Coronary artery (tissue), 2 donors: Measurements from ENCODE around the gene TMEM126A.
"Not testable (repeated sequence)": the region's sequence is repeated elsewhere in the genome, so short reads cannot be mapped to it uniquely, and the experiment has no call there.

ENCODE experiments used
- DNase-seq: peaks from one replicate; pipeline ENCODE4 v3.0.0-alpha.2; 2017; ENCODE audit warnings: low spot score
- H3K27ac ChIP-seq, 2 donors: fragments of 200-600 bp; sonication (generic); one replicate each; pipeline ENCODE4 v1.5.1; 2016 to 2019
- H3K4me3 ChIP-seq: fragments of 200-600 bp; sonication (generic); 2 replicates; pipeline ENCODE4 v1.5.1; 2016; ENCODE audit warnings: mild to moderate bottlenecking, moderate library complexity
- TF ChIP-seq, protein P1 (sequence below): fragments of 200-600 bp; sonication (generic); IDR thresholded peaks from one replicate; pipeline ENCODE4 v1.5.1; 2019; ENCODE audit warnings: antibody characterized with exemption

The TMEM126A gene

GRCh38 chr11:85647604-85648299 lies at the start of gene TMEM126A:
TSS of gene TMEM126A (plus strand) at chr11:85647967. CDS start at chr11:85650256, 2,289 bp downstream.
- TF ChIP-seq, protein P1, sequence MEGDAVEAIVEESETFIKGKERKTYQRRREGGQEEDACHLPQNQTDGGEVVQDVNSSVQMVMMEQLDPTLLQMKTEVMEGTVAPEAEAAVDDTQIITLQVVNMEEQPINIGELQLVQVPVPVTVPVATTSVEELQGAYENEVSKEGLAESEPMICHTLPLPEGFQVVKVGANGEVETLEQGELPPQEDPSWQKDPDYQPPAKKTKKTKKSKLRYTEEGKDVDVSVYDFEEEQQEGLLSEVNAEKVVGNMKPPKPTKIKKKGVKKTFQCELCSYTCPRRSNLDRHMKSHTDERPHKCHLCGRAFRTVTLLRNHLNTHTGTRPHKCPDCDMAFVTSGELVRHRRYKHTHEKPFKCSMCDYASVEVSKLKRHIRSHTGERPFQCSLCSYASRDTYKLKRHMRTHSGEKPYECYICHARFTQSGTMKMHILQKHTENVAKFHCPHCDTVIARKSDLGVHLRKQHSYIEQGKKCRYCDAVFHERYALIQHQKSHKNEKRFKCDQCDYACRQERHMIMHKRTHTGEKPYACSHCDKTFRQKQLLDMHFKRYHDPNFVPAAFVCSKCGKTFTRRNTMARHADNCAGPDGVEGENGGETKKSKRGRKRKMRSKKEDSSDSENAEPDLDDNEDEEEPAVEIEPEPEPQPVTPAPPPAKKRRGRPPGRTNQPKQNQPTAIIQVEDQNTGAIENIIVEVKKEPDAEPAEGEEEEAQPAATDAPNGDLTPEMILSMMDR = no peak
- peak; percentile 91 for DNase-seq
- peak within 1 kb of the TSS; percentile 90 for H3K4me3 ChIP-seq
- H3K27ac ChIP-seq = peak within 1 kb of the TSS; percentile 51 to 84

DNA sequence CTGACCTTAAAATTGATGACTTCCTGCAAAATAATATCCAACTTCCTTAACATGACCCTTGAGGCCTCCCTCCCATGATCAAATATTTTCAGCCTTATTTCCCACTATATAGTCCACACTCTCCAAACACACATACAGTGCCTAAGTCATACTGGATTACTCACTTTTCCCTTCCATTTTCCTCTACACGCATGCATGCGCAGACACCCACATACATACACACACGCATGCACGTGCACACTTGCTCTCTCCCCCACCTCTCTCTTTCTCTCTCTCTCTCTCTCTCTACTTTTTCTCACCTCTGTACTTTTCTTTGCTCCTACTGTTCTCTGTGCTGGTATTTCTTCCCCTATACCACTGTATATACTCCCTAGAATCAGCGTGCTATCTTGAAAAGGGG lies 48.7 kb upstream of the TMEM126A start:
- DNase-seq = no peak
- TF ChIP-seq, protein P1 = no peak
- H3K4me3 ChIP-seq = no peak overlapping the region
- no peak overlapping the region for H3K27ac ChIP-seq

DNA sequence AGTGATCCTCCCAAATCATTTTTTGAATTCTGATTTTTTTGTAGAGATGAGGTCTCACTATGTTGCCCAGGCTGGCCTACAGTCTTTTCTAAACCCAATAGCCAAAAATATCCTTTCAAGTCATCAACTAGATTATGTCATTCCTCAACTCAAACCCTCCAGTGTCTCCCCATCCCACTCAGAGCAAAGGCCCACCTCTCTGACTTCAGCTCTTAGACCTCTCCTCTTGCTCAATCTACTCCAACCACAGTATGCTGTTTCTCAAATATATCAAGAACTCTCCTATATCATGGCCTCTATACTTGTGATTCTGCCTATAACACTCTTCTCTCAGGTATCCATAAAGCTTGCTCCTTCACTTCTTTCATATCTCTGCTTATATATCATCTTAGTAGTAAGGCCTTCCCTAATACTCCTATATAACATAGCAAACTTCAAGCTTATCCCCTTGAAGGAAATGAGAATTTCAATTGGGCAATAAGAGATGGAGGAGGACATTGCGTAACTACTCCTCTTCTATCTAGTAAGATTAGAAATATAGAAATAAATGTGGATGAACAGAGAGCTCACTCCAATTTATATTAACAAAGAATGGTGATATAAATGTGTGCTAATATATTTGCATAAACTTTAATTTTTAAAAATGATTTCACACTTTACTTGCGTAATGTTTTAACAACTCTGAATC lies 45.1 kb upstream of the TMEM126A start:
- no peak for DNase-seq
- TF ChIP-seq, protein P1 = no peak
- H3K4me3 ChIP-seq = no peak overlapping the region
- no peak overlapping the region for H3K27ac ChIP-seq

GRCh38 chr11:85603220-85603619 lies 44.5 kb upstream of the TMEM126A start:
- Histone ChIP-seq H3K27ac (no peak overlapping the region), H3K4me3 (no peak overlapping the region)
- DNase-seq = no peak
- TF ChIP-seq, protein P1 = no peak

DNA sequence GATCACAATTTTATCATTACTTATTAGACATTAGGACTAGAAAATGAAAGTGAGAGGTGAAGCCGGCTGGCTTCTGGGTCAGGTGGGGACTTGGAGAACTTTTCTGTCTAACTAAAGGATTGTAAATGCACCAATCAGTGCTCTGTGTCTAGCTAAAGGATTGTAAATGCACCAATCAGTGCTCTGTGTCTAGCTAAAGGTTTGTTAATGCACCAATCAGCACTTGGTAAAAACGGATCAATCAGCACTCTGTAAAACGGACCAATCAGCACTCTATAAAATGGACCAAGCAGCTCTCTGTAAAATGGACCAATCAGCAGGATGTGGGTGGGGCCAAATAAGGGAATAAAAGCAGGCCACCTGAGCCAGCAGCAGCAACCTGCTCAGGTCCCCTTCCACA lies 41.5 kb upstream of the TMEM126A start:
- DNase-seq, H3K27ac ChIP-seq, H3K4me3 ChIP-seq: not testable (repeated sequence)

DNA sequence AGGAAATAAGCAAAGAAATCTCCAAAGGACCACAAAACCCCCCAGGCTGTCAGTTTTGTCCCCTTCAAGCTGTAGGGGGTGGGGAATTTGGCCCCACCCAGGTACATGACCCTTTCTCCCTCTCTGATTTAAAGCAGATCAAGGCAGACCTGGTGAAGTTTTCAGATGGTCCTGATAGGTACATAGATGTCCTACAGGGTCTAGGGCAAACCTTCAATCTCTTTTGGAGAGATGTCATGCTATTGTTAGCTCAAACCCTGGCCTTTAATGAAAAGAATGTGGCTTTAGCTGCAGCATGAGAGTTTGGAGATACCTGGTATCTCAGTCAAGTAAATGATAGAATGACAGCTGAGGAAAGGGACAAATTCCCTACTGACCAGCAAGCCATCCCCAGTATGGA lies 39.1 kb upstream of the TMEM126A start:
- not testable (repeated sequence) for H3K4me3 ChIP-seq, H3K27ac ChIP-seq, DNase-seq

DNA sequence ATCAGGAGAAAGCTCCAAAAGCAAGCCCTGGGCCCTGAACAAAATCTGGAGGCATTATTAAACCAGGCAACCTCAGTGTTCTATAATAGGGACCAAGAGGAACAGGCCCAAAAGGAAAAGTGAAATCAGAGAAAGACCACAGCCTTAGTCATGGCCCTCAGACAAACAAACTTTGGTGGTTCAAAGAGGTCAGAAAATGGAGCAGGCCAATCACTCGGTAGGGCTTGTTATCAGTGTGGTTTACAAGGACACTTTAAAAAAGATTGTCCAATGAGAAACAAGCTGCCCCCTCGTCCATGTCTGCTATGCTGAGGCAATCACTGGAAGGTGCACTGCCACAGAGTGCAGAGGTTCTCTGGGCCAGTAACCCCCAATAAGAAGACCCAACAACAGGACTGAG lies 38.5 kb upstream of the TMEM126A start:
- H3K27ac ChIP-seq, DNase-seq, H3K4me3 ChIP-seq: not testable (repeated sequence)

GRCh38 chr11:85611643-85612042 lies 36.1 kb upstream of the TMEM126A start:
- DNase-seq, H3K4me3 ChIP-seq, H3K27ac ChIP-seq: not testable (repeated sequence)

DNA sequence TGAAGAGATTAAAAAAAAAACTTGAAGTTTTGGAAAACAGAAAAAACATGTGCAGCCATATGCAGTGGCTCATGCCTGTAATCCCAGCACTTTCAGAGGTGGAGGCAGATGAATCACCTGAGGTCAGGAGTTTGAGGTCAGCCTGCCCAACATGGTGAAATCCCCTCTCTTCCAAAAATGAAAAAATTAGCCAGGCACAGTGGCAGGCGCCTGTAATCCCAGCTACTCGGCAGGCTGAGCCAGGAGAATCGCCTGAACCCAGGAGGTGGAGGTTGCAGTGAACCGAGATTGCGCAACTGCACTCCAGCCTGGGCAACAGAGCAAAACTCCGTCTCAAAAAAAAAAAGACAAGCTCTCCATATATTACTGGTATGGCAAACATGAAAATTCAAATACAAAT lies 28.3 kb upstream of the TMEM126A start:
- Histone ChIP-seq H3K4me3 (no peak overlapping the region), H3K27ac (no peak overlapping the region)
- DNase-seq = no peak
- TF ChIP-seq, protein P1 = no peak
